SU-DHL-6 (cell line): ENCODE data around the gene EPHB1.
"Not testable (repeated sequence)": the region's sequence is repeated elsewhere in the genome, so short reads cannot be mapped to it uniquely, and the experiment has no call there.

Experiments used
- H2AFZ ChIP-seq: fragments of 200-600 bp; sonication (generic); 2 replicates; pipeline ENCODE4 v1.6.1; 2014; ENCODE audit warnings: low read depth, mild to moderate bottlenecking, moderate library complexity, mixed read lengths, antibody characterized with exemption, low read length; ENCODE audit not compliant: severe bottlenecking
- H3F3A ChIP-seq: fragments of 200-600 bp; shearing (Covaris generic); 2 replicates; pipeline ENCODE4 v1.6.0; 2016; ENCODE audit warnings: antibody characterized with exemption, mild to moderate bottlenecking; ENCODE audit not compliant: insufficient read depth
- H3K27ac ChIP-seq: fragments of 200-600 bp; sonication (generic); 2 replicates; pipeline ENCODE4 v1.5.1; 2016; ENCODE audit warnings: low read depth, mild to moderate bottlenecking, low read length, moderate library complexity, mixed read lengths
- H3K27me3 ChIP-seq: fragments of 200-600 bp; sonication (generic), shearing (Covaris generic); 2 replicates; pipeline ENCODE4 v1.6.0; 2014; ENCODE audit warnings: mild to moderate bottlenecking, low read length
- H3K36me3 ChIP-seq: fragments of 200-600 bp; sonication (generic); 2 replicates; pipeline ENCODE4 v1.6.1; 2014; ENCODE audit warnings: mild to moderate bottlenecking, low read length, mixed read lengths
- H3K4me2 ChIP-seq: fragments of 300-600, 200-600 bp; shearing (Covaris generic), sonication (generic); 2 replicates; pipeline ENCODE4 v1.6.0; 2014; ENCODE audit warnings: low read length, low read depth, mild to moderate bottlenecking; ENCODE audit not compliant: poor library complexity, severe bottlenecking
- H3K4me3 ChIP-seq: fragments of 200-600 bp; sonication (generic); 2 replicates; pipeline ENCODE4 v1.5.1; 2014; ENCODE audit warnings: antibody characterized with exemption, low read length, mild to moderate bottlenecking, mixed read lengths; ENCODE audit not compliant: insufficient read depth, poor library complexity, severe bottlenecking
- H3K79me2 ChIP-seq: fragments of 200-600 bp; sonication (generic); 2 replicates; pipeline ENCODE4 v1.6.1; 2014; ENCODE audit warnings: mild to moderate bottlenecking, low read length, moderate library complexity; ENCODE audit not compliant: insufficient read depth
- H3K9ac ChIP-seq: fragments of 200-600 bp; sonication (generic); 2 replicates; pipeline ENCODE4 v1.7.0; 2014; ENCODE audit warnings: mild to moderate bottlenecking, low read length
- H3K9me2 ChIP-seq: fragments of 200-600 bp; sonication (generic); replicated peaks from 2 replicates; pipeline ENCODE4 v1.6.1; 2014; ENCODE audit warnings: low read length; ENCODE audit not compliant: insufficient read depth
- H3K9me3 ChIP-seq: fragments of 200-600 bp; sonication (generic); 2 replicates; pipeline ENCODE4 v1.6.1; 2014; ENCODE audit warnings: low read length, mixed read lengths; ENCODE audit not compliant: insufficient read depth
- H4K20me1 ChIP-seq: fragments of 200-600 bp; sonication (generic); 2 replicates; pipeline ENCODE4 v1.6.1; 2014; ENCODE audit warnings: low read depth, mild to moderate bottlenecking, antibody characterized with exemption, low read length, moderate library complexity, mixed read lengths
- EZH2phosphoT487 ChIP-seq: fragments of 200-600 bp; sonication (generic), shearing (Covaris generic); conservative IDR thresholded peaks from 2 replicates; pipeline ENCODE4 v1.6.1; 2018; ENCODE audit warnings: mild to moderate bottlenecking, antibody characterized with exemption, low read length, moderate library complexity, mixed read lengths
- TF ChIP-seq, protein P1 (sequence below): fragments of 200-600 bp; sonication (generic); IDR thresholded peaks from one replicate; pipeline ENCODE4 v1.5.1; 2017; ENCODE audit warnings: antibody characterized with exemption, mild to moderate bottlenecking, low read length, moderate library complexity; ENCODE audit not compliant: insufficient read depth, poor library complexity, severe bottlenecking

The EPHB1 gene

DNA sequence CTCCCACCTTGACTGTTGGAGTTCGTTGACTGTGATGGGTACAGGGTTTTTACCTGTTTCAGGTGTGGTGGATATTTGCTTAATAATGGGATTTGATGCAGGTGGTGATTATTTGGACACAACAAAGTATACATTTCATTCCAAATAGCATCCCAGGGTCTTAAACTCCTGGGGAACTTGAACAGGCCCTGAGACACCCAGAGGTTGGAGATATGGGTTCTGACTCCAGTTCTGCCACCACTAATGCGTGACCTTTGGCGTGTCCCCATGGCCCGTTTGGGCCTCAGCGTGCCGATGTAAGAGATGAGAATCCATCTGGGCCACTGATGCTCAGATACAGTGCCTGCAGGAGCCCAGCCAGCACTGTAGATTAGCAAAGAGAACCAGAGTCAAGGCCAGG lies 264.5 kb downstream of the EPHB1 start:
- no peaks in the 10 kb centered on the region for H4K20me1 ChIP-seq
- H3K27me3 ChIP-seq = no peaks in the 10 kb centered on the region
- TF ChIP-seq, protein P1, sequence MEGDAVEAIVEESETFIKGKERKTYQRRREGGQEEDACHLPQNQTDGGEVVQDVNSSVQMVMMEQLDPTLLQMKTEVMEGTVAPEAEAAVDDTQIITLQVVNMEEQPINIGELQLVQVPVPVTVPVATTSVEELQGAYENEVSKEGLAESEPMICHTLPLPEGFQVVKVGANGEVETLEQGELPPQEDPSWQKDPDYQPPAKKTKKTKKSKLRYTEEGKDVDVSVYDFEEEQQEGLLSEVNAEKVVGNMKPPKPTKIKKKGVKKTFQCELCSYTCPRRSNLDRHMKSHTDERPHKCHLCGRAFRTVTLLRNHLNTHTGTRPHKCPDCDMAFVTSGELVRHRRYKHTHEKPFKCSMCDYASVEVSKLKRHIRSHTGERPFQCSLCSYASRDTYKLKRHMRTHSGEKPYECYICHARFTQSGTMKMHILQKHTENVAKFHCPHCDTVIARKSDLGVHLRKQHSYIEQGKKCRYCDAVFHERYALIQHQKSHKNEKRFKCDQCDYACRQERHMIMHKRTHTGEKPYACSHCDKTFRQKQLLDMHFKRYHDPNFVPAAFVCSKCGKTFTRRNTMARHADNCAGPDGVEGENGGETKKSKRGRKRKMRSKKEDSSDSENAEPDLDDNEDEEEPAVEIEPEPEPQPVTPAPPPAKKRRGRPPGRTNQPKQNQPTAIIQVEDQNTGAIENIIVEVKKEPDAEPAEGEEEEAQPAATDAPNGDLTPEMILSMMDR = no peak
- TF ChIP-seq EZH2phosphoT487 = no peak
- no peaks in the 10 kb centered on the region for H3K79me2 ChIP-seq
- H3K36me3 ChIP-seq = no peaks in the 10 kb centered on the region
- H3K9me2 ChIP-seq = no peaks in the 10 kb centered on the region
- H3F3A ChIP-seq = no peaks in the 10 kb centered on the region
- H3K9me3 ChIP-seq = no peaks in the 10 kb centered on the region
- no peak overlapping the region for H3K4me3 ChIP-seq
- no peak overlapping the region for H3K27ac ChIP-seq
- no peak overlapping the region for H3K9ac ChIP-seq
- no peak overlapping the region for H3K4me2 ChIP-seq
- H2AFZ ChIP-seq = no peak overlapping the region

DNA sequence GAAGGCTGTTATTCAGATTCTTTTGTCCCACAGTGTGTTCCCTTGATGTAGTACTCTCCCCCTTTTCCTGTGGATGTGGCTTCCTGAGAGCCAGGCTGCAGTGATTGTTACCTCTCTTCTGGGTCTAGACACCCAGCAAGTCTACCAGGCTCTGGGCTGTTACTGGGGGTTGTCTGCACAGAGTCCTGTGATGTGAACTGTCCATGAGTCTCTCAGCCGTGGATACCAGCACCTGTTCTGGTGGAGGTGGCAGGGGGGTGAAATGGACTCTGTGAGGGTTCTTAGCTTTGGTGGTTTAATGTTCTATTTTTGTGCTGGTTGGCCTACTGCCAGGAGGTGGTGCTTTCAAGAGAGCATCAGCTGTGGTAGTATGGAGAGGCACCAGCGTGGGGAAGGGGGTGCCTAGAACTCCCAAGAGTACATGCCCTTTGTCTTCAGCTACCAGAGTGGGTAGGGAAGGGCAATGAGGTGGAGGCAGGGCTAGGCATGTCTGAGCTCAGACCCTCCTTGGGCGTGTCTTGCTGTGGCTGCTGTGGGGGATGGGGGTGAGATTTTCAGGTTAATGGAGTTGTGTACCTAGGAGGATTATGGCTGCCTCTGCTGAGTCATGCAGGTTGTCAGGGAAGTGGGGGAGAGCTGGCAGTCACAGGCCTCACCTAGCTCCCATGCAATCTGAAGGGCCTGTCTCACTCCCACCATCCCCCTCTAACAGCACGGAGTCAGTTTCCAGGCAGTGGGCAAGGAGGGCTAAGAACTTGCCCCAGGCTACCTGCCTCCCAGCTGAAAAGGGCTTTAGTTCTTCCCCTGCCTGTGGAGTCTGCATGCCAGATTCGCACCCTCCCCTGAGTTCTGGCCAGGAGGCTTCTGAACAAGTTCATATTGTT lies 272.0 kb downstream of the EPHB1 start:
- H3K9me3 ChIP-seq, H3K27me3 ChIP-seq, H2AFZ ChIP-seq, H3K27ac ChIP-seq, H3F3A ChIP-seq, H3K9me2 ChIP-seq, H3K9ac ChIP-seq, H3K4me3 ChIP-seq, H3K79me2 ChIP-seq, H3K36me3 ChIP-seq, H3K4me2 ChIP-seq, H4K20me1 ChIP-seq: not testable (repeated sequence)

DNA sequence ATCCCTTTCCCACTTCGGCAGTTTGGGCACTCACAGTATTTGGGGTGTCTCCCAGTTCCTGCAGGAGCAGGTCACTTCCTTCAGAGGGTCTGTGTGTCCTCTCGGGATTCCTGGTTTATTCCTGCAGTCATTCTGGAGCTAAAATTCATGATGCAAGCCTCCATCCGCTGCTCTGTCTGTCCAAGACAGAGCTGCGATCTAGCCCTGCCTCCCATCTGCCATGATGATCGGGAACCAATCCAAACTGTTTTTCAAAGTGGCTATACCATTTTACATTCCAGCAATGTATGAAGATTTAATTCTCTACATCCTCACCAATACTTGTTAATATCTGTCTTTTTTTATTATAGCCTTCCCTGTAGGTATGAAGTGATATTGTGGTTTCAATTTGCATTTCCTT lies 273.0 kb downstream of the EPHB1 start:
- Histone ChIP-seq H3K9me2 (no peaks in the 10 kb centered on the region), H2AFZ (no peak overlapping the region), H3K79me2 (no peaks in the 10 kb centered on the region), H3K9me3 (no peaks in the 10 kb centered on the region), H3K4me3 (no peak overlapping the region), H3F3A (no peaks in the 10 kb centered on the region), H3K36me3 (no peaks in the 10 kb centered on the region), H3K4me2 (no peak overlapping the region), H3K27ac (no peak overlapping the region), H3K9ac (no peak overlapping the region), H4K20me1 (no peaks in the 10 kb centered on the region), H3K27me3 (no peaks in the 10 kb centered on the region)
- TF ChIP-seq EZH2phosphoT487 = no peak
- TF ChIP-seq, protein P1 = no peak

DNA sequence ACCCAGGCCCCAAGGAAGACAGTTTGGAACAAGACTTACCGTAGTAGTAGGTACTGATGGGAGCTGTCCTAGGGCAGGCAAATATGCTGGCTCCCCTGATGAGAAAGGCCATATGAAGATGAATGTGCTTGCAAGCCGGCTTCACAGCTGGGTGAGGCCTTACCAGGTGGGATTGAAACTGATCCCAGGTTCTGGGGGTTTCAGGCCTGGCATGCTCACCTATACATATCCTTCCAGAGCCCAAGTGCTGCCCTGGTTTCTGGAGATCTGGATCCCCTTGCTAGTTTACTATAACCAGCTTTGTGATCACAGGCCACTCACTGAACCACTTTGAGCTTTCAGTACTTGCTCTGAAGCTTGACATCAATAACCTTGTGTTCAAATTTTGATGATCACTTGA lies 274.3 kb downstream of the EPHB1 start:
- TF ChIP-seq, protein P1 = no peak
- TF ChIP-seq EZH2phosphoT487 = no peak
- no peaks in the 10 kb centered on the region for H3K9me2 ChIP-seq
- no peak overlapping the region for H3K9ac ChIP-seq
- no peaks in the 10 kb centered on the region for H3F3A ChIP-seq
- H3K36me3 ChIP-seq = no peaks in the 10 kb centered on the region
- H4K20me1 ChIP-seq = no peaks in the 10 kb centered on the region
- no peaks in the 10 kb centered on the region for H3K27me3 ChIP-seq
- no peaks in the 10 kb centered on the region for H3K79me2 ChIP-seq
- H3K4me3 ChIP-seq = no peak overlapping the region
- H3K27ac ChIP-seq = no peak overlapping the region
- no peak overlapping the region for H3K4me2 ChIP-seq
- H3K9me3 ChIP-seq = no peaks in the 10 kb centered on the region
- H2AFZ ChIP-seq = no peak overlapping the region
